Measurements from ENCODE around the gene FASTKD2.

Gene FASTKD2

DNA sequence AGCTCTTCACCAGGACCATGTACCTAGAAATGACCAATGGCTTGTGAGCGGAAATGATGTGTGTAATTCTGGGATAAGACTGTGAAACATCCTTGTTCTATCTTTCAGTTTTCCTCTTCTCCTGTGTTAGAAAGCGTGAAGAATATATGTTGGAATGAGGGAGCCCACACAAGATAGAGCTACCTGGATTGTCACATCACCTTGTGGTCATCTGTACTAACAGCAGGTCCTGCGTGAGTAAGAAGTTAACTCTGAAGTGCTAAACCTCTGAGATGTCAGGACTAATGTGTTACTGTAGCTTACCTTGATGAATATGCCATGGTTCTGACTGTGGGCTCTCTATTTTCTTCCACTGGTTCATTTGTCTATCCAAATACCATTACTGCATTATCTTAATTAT is 75.6 kb downstream of the FASTKD2 start:
- no peak for DNase-seq

All from NCI-H2171 treated with DMSO at 0.1 percent for 48 hours (cell line).